ENCODE measurements around the gene KRTAP10-9. TPM values are rescaled to one million over a fixed set of nuclear protein-coding genes. Genes with fewer than 3 reads are reported as not detected.
"Not testable (repeated sequence)": the region's sequence is repeated elsewhere in the genome, so short reads cannot be mapped to it uniquely, and the experiment has no call there.

KRTAP10-9 gene
- total RNA-seq, 4 donors from 2014 or later: not detected

DNA sequence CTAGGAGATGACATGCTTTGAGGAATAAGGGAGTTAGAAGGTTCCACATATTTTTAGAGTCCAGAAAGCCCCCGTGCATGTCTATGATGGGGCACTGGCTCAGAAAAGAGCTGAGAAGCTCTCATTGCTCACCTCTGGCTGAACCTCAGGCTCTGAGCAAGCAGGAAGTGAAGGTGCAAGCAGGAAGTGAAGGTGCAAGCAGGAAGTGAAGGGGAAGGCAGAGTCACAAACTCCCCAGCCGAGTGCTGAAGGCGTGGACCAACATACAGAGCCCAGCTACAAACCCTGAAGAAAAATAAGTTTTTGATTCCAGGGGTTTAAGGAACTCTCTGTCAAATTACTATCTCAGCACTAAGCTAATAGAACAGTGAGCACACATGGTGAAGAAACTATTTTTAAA, 8.0 kb upstream of the KRTAP10-9 start:
- no peak overlapping the region for H3K27ac ChIP-seq
- TF ChIP-seq POLR2A (IDR thresholded peaks at IDR 0.05): no peak
- TF ChIP-seq CTCF (IDR thresholded peaks at IDR 0.05 in 4 of 5, conservative IDR thresholded peaks at IDR 0.05 in 1 of 5): no peak
- H3K4me3 ChIP-seq: no peak overlapping the region
- no peaks in the 10 kb centered on the region for H3K9me3 ChIP-seq
- intact Hi-C loops (cut with DNase I; ENCODE audit: low total_unique reads): no loop called here
- H3K4me1 ChIP-seq: no peaks in the 10 kb centered on the region
- in situ Hi-C loops (cut with MboI; ENCODE audit: low sequenced_read_pairs in 4 of 4): no loop called here
- ATAC-seq: no peak
- H3K36me3 ChIP-seq: no peaks in the 10 kb centered on the region
- peaks cover 2 to 5% (median 2%) of the 10 kb centered on the region in 3 donors for H3K27me3 ChIP-seq
- no peak for DNase-seq

DNA sequence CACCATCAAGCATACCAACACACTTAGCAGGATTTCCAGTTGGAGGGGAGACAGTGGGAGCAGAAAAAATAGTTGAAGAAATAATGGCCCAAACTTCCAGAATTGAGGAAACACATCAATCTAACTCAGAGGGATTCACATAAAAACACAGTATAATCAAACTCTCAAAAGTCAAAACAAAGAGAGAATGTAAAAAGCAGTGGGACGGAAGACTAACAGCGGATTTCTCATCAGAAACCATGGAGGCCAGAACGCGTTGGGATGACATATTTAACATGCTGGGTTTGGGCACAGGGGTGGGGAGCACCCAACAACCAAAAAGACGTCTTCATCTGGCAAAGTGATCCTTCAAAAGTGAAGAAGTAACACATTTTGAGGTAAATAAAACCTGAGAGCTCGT, 7.0 kb upstream of the KRTAP10-9 start:
- Histone ChIP-seq H3K27me3 (peaks cover 0 to 4% (median 2%) of the 10 kb centered on the region in 3 donors), H3K36me3 (no peaks in the 10 kb centered on the region), H3K27ac (no peak overlapping the region), H3K9me3 (no peaks in the 10 kb centered on the region), H3K4me3 (no peak overlapping the region), H3K4me1 (no peaks in the 10 kb centered on the region)
- ATAC-seq (no peak), DNase-seq (no peak)
- intact Hi-C loops (cut with DNase I; ENCODE audit: low total_unique reads) (no loop called here), in situ Hi-C loops (cut with MboI; ENCODE audit: low sequenced_read_pairs in 4 of 4) (no loop called here)
- no peak for TF ChIP-seq CTCF (IDR thresholded peaks at IDR 0.05 in 4 of 5, conservative IDR thresholded peaks at IDR 0.05 in 1 of 5)
- TF ChIP-seq POLR2A (IDR thresholded peaks at IDR 0.05): no peak

GRCh38 chr21:44623575-44623974, 3.3 kb upstream of the KRTAP10-9 start:
- H3K4me3 ChIP-seq: no peak overlapping the region
- DNase-seq (no peak), ATAC-seq (no peak)
- no peak overlapping the region for H3K27ac ChIP-seq
- intact Hi-C loops (cut with DNase I; ENCODE audit: low total_unique reads) (no loop called here), in situ Hi-C loops (cut with MboI; ENCODE audit: low sequenced_read_pairs in 4 of 4) (no loop called here)
- H3K27me3 ChIP-seq: peaks cover 0 to 14% (median 9%) of the 10 kb centered on the region in 3 donors
- no peaks in the 10 kb centered on the region for H3K4me1 ChIP-seq
- H3K36me3 ChIP-seq: no peaks in the 10 kb centered on the region
- H3K9me3 ChIP-seq: no peaks in the 10 kb centered on the region
- TF ChIP-seq CTCF (IDR thresholded peaks at IDR 0.05 in 4 of 5, conservative IDR thresholded peaks at IDR 0.05 in 1 of 5) (no peak), POLR2A (IDR thresholded peaks at IDR 0.05) (no peak)

- Histone ChIP-seq H3K27ac (no peak overlapping the region), H3K4me1 (no peaks in the 10 kb centered on the region), H3K4me3 (no peak overlapping the region), H3K9me3 (no peaks in the 10 kb centered on the region), H3K27me3 (peaks cover 0 to 16% (median 14%) of the 10 kb centered on the region in 3 donors), H3K36me3 (no peaks in the 10 kb centered on the region)
- no peak for DNase-seq
- no peak for TF ChIP-seq CTCF (IDR thresholded peaks at IDR 0.05 in 4 of 5, conservative IDR thresholded peaks at IDR 0.05 in 1 of 5)
- TF ChIP-seq POLR2A (IDR thresholded peaks at IDR 0.05): no peak
- no peak for ATAC-seq
- in situ Hi-C loops (cut with MboI; ENCODE audit: low sequenced_read_pairs in 4 of 4) (no loop called here), intact Hi-C loops (cut with DNase I; ENCODE audit: low total_unique reads) (no loop called here)
Measured at GRCh38 chr21:44625756-44626155, 1.1 kb upstream of the KRTAP10-9 start.

- Histone ChIP-seq H3K9me3 (no peaks in the 10 kb centered on the region), H3K36me3 (no peaks in the 10 kb centered on the region), H3K4me3 (no peak overlapping the region), H3K4me1 (no peaks in the 10 kb centered on the region), H3K27ac (no peak overlapping the region), H3K27me3 (peaks cover 0 to 16% (median 14%) of the 10 kb centered on the region in 3 donors)
- DNase-seq (no peak), ATAC-seq (no peak)
- intact Hi-C loops (cut with DNase I; ENCODE audit: low total_unique reads): no loop called here
- TF ChIP-seq POLR2A (IDR thresholded peaks at IDR 0.05): no peak
- no peak for TF ChIP-seq CTCF (IDR thresholded peaks at IDR 0.05 in 4 of 5, conservative IDR thresholded peaks at IDR 0.05 in 1 of 5)
- in situ Hi-C loops (cut with MboI; ENCODE audit: low sequenced_read_pairs in 4 of 4): no loop called here
Measured at GRCh38 chr21:44626262-44626661, 631 bp upstream of the KRTAP10-9 start.

GRCh38 chr21:44627181-44627822, 409 bp downstream of the KRTAP10-9 start:
- in situ Hi-C loops (cut with MboI; ENCODE audit: low sequenced_read_pairs in 4 of 4); H3K4me1 ChIP-seq; H3K9me3 ChIP-seq; H3K4me3 ChIP-seq; DNase-seq; H3K27ac ChIP-seq; H3K36me3 ChIP-seq; ATAC-seq; intact Hi-C loops (cut with DNase I; ENCODE audit: low total_unique reads): not testable (repeated sequence)
- peaks cover 0 to 16% (median 14%) of the 10 kb centered on the region in 3 donors for H3K27me3 ChIP-seq

DNA sequence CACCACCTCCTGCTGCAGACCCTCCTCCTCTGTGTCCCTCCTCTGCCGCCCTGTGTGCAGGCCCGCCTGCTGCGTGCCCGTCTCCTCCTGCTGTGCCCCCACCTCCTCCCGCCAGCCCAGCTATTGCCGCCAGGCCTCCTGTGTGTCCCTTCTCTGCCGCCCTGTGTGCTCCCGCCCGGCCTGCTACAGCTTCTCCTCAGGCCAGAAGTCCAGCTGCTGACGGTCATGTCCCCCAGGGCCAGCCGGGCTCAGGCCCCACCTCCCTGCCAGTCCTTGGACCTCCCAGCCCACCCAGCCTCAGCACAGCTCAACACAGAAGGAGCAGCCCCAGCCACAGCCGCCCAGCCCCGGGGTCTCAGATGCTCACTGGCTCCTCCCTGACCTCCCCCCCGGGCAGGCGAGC, 939 bp downstream of the KRTAP10-9 start:
- intact Hi-C loops (cut with DNase I; ENCODE audit: low total_unique reads); in situ Hi-C loops (cut with MboI; ENCODE audit: low sequenced_read_pairs in 4 of 4); ATAC-seq; DNase-seq; H3K4me3 ChIP-seq; H3K27ac ChIP-seq; H3K36me3 ChIP-seq; H3K9me3 ChIP-seq; H3K4me1 ChIP-seq: not testable (repeated sequence)
- H3K27me3 ChIP-seq: peaks cover 0 to 16% (median 14%) of the 10 kb centered on the region in 3 donors
